CD4-positive, alpha-beta memory T cell (primary cell): Measurements from ENCODE around the gene JAKMIP1. TPM values are rescaled to one million over a fixed set of nuclear protein-coding genes. Genes with fewer than 3 reads are reported as not detected.

Experiments used
- CTCF ChIA-PET: fragments of 350-600 bp; sonication (Branson Sonifier 250); formaldehyde crosslinking; loops from one replicate; lab custom pipeline; 2021; ENCODE audit warnings: inconsistent platforms; ENCODE audit not compliant: partially characterized antibody; lab: Charles Lee
- POLR2A ChIA-PET: fragments of 350-600 bp; sonication (Branson Sonifier 250); formaldehyde crosslinking; loops from one replicate; lab custom pipeline; 2021; ENCODE audit not compliant: partially characterized antibody; lab: Charles Lee
- DNase-seq, 5 donors: peaks; one replicate each; pipeline versions ENCODE4 v3.0.0 to v3.0.0-alpha.2; 2020 to 2022; ENCODE audit warnings: mixed read lengths in 1 of 5
- H3K27ac ChIP-seq: one replicate; pipeline ENCODE4 v1.7.0; 2013; ENCODE audit warnings: low read depth, low read length
- H3K27me3 ChIP-seq: 2 replicates; pipeline ENCODE4 v1.7.0; 2013; ENCODE audit warnings: mild to moderate bottlenecking, low read length, moderate library complexity; ENCODE audit not compliant: insufficient read depth
- H3K36me3 ChIP-seq: 2 replicates; pipeline ENCODE4 v1.7.0; 2013; ENCODE audit warnings: mild to moderate bottlenecking, low read length, moderate library complexity; ENCODE audit not compliant: insufficient read depth
- H3K4me1 ChIP-seq: 2 replicates; pipeline ENCODE4 v1.7.0; 2013; ENCODE audit warnings: mild to moderate bottlenecking, low read length, moderate library complexity; ENCODE audit not compliant: insufficient read depth
- H3K4me3 ChIP-seq, 2 donors: one replicate each; pipeline ENCODE4 v1.7.0; 2013; ENCODE audit warnings: low read length in 2 of 2, mild to moderate bottlenecking in 1 of 2
- H3K9me3 ChIP-seq, 2 donors: one replicate each; pipeline ENCODE4 v1.7.0; 2013; ENCODE audit warnings: low read length in 2 of 2, control low read depth in 1 of 2; ENCODE audit not compliant: control insufficient read depth in 1 of 2
- H3K27ac Mint-ChIP-seq, 7 donors: one replicate each; pipeline ENCODE4 v1.8.0; 2020 to 2021; ENCODE audit warnings: mixed read lengths in 7 of 7, mild to moderate bottlenecking in 6 of 7, inconsistent platforms in 3 of 7, moderate library complexity in 3 of 7
- H3K27me3 Mint-ChIP-seq, 2 donors: one replicate each; pipeline ENCODE4 v1.8.0; 2020 to 2021; ENCODE audit warnings: mixed read lengths in 2 of 2
- H3K36me3 Mint-ChIP-seq, 2 donors: one replicate each; pipeline ENCODE4 v1.8.0; 2020 to 2021; ENCODE audit warnings: mixed read lengths in 2 of 2, inconsistent platforms in 1 of 2, mild to moderate bottlenecking in 1 of 2
- H3K4me1 Mint-ChIP-seq, 4 donors: one replicate each; pipeline ENCODE4 v1.8.0; 2020 to 2021; ENCODE audit warnings: mixed read lengths in 4 of 4, mild to moderate bottlenecking in 1 of 4
- H3K4me3 Mint-ChIP-seq, 8 donors: one replicate each; pipeline ENCODE4 v1.8.0; 2020 to 2021; ENCODE audit warnings: mixed read lengths in 8 of 8, mild to moderate bottlenecking in 7 of 8, moderate library complexity in 6 of 8, inconsistent platforms in 3 of 8
- H3K9me3 Mint-ChIP-seq, 8 donors: one replicate each; pipeline ENCODE4 v1.8.0; 2020 to 2021; ENCODE audit warnings: mixed read lengths in 8 of 8, mild to moderate bottlenecking in 5 of 8, inconsistent platforms in 3 of 8, moderate library complexity in 1 of 8
- intact Hi-C: fragments of 100-400 bp; cut with micrococcal nuclease; formaldehyde crosslinking; loops from one replicate; pipeline ENCODE4 v1.15.1; 2023
- polyA plus RNA-seq, 2 donors: library from polyadenylated mRNA; unstranded; fragments of 300-500 nt; fragmentation: Illumina TruSeq; gene quantifications; one replicate each; pipeline ENCODE4 v1.2.3, GENCODE V29; 2021
- total RNA-seq, 2 experiments: library from RNA; stranded (reverse); gene quantifications; one replicate each; pipeline ENCODE4 v1.2.3, GENCODE V29; 2021

The JAKMIP1 gene
- total and polyA plus RNA-seq, 4 experiments from 2014 or later: 2.5 to 11.5 (median 3.3) TPM

DNA sequence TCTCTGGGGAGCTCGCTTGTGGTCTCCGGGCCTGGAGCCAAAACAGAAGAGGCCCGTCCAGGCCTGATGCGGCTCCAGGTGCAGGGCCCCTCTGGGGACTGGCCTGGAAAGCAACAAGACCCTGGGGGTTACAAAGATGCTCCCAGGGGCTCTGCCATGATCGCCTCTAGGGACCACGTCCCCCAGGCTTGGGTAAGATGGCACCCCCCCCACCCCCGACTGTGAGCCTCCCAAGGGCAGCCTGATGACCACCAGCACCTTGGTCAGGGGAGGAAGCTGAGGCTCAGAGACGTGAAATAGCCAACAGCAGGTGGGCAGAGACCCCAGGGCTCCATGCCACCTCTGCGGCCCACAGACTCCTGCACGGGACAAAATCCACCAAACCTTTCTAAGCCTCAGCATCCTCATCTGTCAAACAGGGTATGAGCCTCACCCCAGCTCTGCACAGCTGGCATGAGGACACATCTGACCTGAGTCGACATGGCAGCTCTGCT lies 207.5 kb downstream of the JAKMIP1 start:
- H3K27me3 ChIP-seq: no peaks in the 10 kb centered on the region
- intact Hi-C loops: no loop called here
- DNase-seq: no peak
- H3K4me1 ChIP-seq: no peaks in the 10 kb centered on the region
- H3K9me3 ChIP-seq: no peaks in the 10 kb centered on the region
- Mint-ChIP-seq H3K27me3 (peaks cover 2% of the 10 kb centered on the region in 2 donors), H3K9me3 (peaks cover 0 to 2% (median 0%) of the 10 kb centered on the region in 8 donors), H3K4me3 (no peak overlapping the region), H3K36me3 (no peaks in the 10 kb centered on the region), H3K27ac (no peak overlapping the region), H3K4me1 (peaks cover 0 to 3% (median under 1%) of the 10 kb centered on the region in 4 donors)
- no peaks in the 10 kb centered on the region for H3K36me3 ChIP-seq
- CTCF ChIA-PET: no interaction called here
- H3K27ac ChIP-seq: no peak overlapping the region
- POLR2A ChIA-PET: no interaction called here
- no peak overlapping the region for H3K4me3 ChIP-seq

GRCh38 chr4:5992171-5992827 lies 208.1 kb downstream of the JAKMIP1 start:
- Mint-ChIP-seq H3K4me1 (peaks cover 0 to 3% (median under 1%) of the 10 kb centered on the region in 4 donors), H3K9me3 (peaks cover 0 to 2% (median 0%) of the 10 kb centered on the region in 8 donors), H3K27me3 (peaks cover 2% of the 10 kb centered on the region in 2 donors), H3K36me3 (no peaks in the 10 kb centered on the region), H3K4me3 (peak overlapping the region in 1 of 8 donors; percentile 30), H3K27ac (no peak overlapping the region)
- POLR2A ChIA-PET: no interaction called here
- no peaks in the 10 kb centered on the region for H3K9me3 ChIP-seq
- H3K4me1 ChIP-seq: no peaks in the 10 kb centered on the region
- CTCF ChIA-PET: interaction anchor here (1.0 kb wide), 1 partner anchor 8 kb away, joined by 3 read pairs; no protein-coding TSS in a partner anchor
- no peaks in the 10 kb centered on the region for H3K27me3 ChIP-seq
- no peak overlapping the region for H3K27ac ChIP-seq
- intact Hi-C loops: no loop called here
- H3K36me3 ChIP-seq: no peaks in the 10 kb centered on the region
- DNase-seq: no peak
- H3K4me3 ChIP-seq: no peak overlapping the region

GRCh38 chr4:5991405-5991804 lies 208.9 kb downstream of the JAKMIP1 start:
- Mint-ChIP-seq H3K27ac (no peak overlapping the region), H3K27me3 (peaks cover 2 to 3% of the 10 kb centered on the region in 2 donors), H3K4me3 (no peak overlapping the region), H3K36me3 (no peaks in the 10 kb centered on the region), H3K4me1 (peaks cover 0 to 3% (median under 1%) of the 10 kb centered on the region in 4 donors), H3K9me3 (peaks cover 0 to 2% (median 0%) of the 10 kb centered on the region in 8 donors)
- no peaks in the 10 kb centered on the region for H3K4me1 ChIP-seq
- H3K36me3 ChIP-seq: no peaks in the 10 kb centered on the region
- no peak for DNase-seq
- intact Hi-C loops: no loop called here
- no peak overlapping the region for H3K4me3 ChIP-seq
- ChIA-PET POLR2A (no interaction called here), CTCF (interaction anchor here (1.0 to 3.5 kb wide), 2 partner anchors 8 to 9 kb away, joined by 3 to 18 read pairs; no protein-coding TSS in a partner anchor)
- H3K9me3 ChIP-seq: no peaks in the 10 kb centered on the region
- H3K27ac ChIP-seq: no peak overlapping the region
- no peaks in the 10 kb centered on the region for H3K27me3 ChIP-seq

GRCh38 chr4:5990446-5991160 lies 209.7 kb downstream of the JAKMIP1 start:
- no peaks in the 10 kb centered on the region for H3K36me3 Mint-ChIP-seq
- no peak for DNase-seq
- no peaks in the 10 kb centered on the region for H3K4me1 ChIP-seq
- no peaks in the 10 kb centered on the region for H3K9me3 ChIP-seq
- H3K4me3 Mint-ChIP-seq: no peak overlapping the region
- H3K9me3 Mint-ChIP-seq: peaks cover 0 to 2% (median 0%) of the 10 kb centered on the region in 8 donors
- intact Hi-C loops: no loop called here
- H3K4me1 Mint-ChIP-seq: peaks cover 0 to 3% (median 0%) of the 10 kb centered on the region in 4 donors
- H3K36me3 ChIP-seq: no peaks in the 10 kb centered on the region
- H3K4me3 ChIP-seq: no peak overlapping the region
- H3K27ac Mint-ChIP-seq: no peak overlapping the region
- ChIA-PET CTCF (interaction anchor here (3.5 kb wide), 1 partner anchor 8 kb away, joined by 18 read pairs; no protein-coding TSS in a partner anchor), POLR2A (no interaction called here)
- H3K27ac ChIP-seq: no peak overlapping the region
- peaks cover 2 to 3% of the 10 kb centered on the region in 2 donors for H3K27me3 Mint-ChIP-seq
- H3K27me3 ChIP-seq: no peaks in the 10 kb centered on the region

DNA sequence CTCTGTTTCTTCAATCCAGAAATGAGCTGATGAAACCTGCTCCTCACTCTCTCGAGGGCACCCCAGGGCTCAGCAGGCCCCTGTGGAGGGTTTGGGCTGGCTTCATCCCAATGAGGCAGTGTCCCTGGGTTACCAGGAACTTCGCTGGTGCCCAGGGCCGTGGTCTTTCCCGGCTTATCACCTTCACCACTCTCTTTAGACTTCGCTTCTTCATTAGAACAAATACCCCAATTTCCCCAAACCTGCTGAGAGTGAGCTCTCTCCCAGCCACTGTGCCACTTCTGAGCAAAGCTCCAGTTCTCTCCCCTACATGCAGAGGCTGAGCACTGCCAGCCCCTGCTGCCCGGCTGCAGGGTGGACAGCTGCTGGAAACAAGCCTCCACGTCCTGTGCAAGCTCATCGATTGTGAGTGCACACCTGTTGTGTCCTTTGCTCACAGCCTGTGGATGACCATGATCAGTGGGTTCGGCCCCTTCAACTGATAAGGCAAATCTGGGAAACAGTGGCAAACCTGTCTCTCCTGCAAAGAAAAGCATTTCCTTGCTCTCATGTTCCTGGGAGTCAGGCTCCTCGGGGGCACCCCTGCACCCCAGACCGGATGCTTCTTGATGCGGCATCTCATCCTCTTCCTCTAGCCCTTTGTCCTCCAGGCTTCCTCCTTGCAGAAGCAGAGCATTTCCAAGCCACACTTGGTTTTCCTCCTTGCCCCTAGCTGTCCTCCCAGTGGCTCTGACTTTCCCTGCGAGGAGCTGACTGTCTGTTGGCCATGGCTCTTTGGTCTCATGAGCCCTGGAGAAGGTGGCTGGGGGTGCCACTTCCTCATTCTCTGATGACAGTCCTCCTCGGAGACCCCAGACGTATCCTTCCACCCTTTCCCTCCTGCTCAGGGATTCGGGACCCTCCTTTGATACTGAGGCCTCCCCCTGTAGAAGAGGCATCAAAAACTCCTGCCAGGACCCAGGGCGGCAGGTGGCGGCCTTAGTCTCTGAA lies 210.8 kb downstream of the JAKMIP1 start:
- ChIA-PET POLR2A (no interaction called here), CTCF (interaction anchor here (3.5 kb wide), 1 partner anchor 9 kb away, joined by 18 read pairs; no protein-coding TSS in a partner anchor)
- Mint-ChIP-seq H3K36me3 (no peaks in the 10 kb centered on the region), H3K27ac (no peak overlapping the region), H3K27me3 (peaks cover 1 to 2% of the 10 kb centered on the region in 2 donors), H3K4me1 (no peaks in the 10 kb centered on the region), H3K4me3 (no peak overlapping the region), H3K9me3 (peaks cover 0 to 6% (median 6%) of the 10 kb centered on the region in 8 donors)
- Histone ChIP-seq H3K9me3 (no peaks in the 10 kb centered on the region), H3K4me1 (no peaks in the 10 kb centered on the region), H3K36me3 (no peaks in the 10 kb centered on the region), H3K27ac (no peak overlapping the region), H3K27me3 (no peaks in the 10 kb centered on the region), H3K4me3 (no peak overlapping the region)
- no peak for DNase-seq
- intact Hi-C loops: no loop called here

DNA sequence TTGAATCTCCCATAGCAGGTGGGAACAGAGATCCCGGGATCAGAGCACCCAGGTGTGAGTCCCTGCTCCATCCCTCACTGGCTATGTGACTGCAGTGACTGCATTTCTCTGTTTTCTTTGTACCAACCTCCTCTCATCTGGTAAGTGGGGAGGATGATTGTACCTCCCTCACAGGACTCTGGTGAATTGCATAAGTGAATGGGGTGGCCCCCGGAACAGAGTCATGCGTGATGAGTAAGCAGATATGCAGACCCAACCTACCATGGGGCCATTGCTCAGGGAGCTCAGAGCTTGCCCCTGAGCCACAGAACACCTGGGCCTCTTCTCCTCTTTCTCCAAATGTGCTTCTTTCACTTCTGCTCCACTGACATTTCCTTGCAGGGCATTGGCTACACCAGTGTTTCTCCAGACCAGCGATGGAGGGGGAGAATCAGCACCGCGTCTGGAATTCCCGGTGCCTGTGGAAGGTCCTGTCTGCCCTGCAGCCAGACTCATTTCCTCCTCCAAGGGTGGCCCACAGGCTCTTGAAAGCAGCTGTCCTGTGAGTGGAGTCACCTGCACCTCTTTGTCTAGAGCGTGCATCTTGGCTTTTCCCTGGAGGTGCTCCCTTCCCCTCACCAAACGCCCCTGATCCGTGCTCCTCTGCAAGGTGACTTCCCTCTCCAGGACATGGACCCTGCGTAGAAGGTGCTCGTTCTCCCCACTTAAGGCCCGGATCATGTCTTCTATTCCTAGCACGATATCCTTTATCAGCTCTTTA lies 212.1 kb downstream of the JAKMIP1 start:
- H3K9me3 ChIP-seq: no peaks in the 10 kb centered on the region
- Mint-ChIP-seq H3K36me3 (peaks cover 0 to 5% of the 10 kb centered on the region in 2 donors), H3K27ac (no peak overlapping the region), H3K9me3 (peaks cover 4 to 18% (median 16%) of the 10 kb centered on the region in 8 donors), H3K4me3 (no peak overlapping the region), H3K4me1 (no peaks in the 10 kb centered on the region), H3K27me3 (peaks cover 1 to 2% of the 10 kb centered on the region in 2 donors)
- H3K4me3 ChIP-seq: no peak overlapping the region
- DNase-seq: no peak
- H3K27ac ChIP-seq: no peak overlapping the region
- H3K4me1 ChIP-seq: no peaks in the 10 kb centered on the region
- POLR2A ChIA-PET: no interaction called here
- intact Hi-C loops: no loop called here
- H3K36me3 ChIP-seq: no peaks in the 10 kb centered on the region
- CTCF ChIA-PET: interaction anchor here (3.5 kb wide), 1 partner anchor 11 kb away, joined by 18 read pairs; no protein-coding TSS in a partner anchor
- no peaks in the 10 kb centered on the region for H3K27me3 ChIP-seq
